ENCODE measurements around the gene TP73.
A peak's percentile ranks its signal among the peaks of the same experiment; 100 is the strongest.

TP73 gene

DNA sequence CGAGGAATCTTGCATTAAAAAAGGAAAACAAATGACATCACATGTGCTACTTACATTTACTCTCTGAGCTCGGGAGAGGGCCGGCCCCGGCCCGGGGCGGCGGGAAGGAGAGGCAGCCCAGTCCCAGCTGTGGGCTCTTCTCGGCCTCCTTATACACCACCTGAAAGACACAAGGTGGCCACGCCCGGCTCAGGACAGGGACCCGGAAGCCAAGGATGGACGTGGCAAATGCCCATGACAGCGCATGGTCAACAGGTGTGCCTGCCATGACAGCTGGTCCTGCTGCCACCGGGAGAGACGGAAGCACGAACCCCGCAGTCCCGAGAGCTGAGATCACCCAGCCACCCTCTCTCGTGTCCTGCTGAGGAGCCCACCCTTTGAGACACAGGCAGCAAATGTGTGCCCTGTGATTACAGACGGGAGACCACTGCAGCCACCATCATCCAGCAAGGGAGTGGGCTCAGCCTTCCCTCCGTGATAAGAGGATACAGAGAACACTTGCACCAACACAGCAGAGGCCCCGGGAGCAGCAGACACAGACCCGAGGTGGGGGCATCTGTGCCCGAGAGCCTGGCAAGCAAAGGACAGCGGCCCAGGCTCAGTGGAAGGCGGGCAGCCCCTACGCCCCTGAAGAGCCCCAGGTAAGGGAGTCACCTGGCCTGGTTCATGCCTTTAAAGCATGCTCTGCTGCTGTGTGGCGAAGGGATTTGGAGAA is 18.8 kb upstream of the TP73 start:
- DNase-seq: no peak

DNA sequence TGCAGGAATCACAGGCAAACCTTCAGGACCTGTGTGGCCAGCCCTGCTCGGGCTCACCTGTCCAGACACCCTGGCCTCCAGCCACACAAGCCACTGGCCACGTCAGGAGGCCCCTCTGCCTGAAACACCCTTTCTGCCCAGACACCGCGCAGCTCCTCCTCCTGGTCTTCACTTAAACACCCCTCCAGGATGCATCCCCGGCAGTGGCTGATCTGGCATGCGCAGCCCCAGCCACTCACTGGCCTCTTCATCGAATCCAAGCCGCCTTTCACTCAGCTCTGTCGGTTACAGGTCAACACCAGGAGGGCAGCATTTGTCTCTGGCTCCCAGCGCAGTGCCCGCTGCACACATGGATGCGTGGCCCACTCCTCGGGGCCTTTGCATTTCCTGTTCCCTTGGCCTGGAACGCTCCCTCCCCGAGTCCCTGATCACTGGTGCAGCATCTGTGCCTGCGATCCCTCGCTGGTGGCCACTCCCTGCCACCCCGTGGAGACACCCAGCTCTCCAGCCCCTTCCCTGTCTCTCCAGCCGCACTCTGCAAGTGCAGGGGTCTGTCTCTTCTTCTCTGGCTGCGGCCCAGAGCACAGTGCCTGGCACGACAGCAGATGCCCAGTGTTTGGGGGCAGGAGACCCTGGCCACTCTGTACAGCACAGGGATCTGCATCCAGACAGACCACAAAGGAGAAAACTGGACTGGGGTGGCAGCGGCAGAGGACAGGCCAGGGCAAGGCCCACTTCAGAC is 18.1 kb upstream of the TP73 start:
- no peak for DNase-seq

DNA sequence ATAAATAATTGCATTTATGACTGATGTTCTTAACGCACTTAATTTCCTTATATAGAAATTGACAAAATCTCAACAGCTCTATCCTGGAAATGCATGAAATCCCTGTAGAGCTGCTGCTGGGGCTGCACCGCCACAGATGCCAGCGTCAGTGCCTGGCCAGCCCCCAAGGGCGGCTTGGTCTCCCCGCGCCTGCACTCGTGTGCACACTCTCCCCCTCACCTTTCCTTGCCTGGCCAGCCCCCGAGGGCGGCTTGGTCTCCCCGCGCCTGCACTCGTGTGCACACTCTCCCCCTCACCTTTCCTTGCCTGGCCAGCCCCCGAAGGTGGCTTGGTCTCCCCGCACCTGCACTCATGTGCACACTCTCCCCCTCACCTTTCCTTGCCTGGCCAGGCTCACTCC is 16.2 kb upstream of the TP73 start:
- DNase-seq: no peak

DNA sequence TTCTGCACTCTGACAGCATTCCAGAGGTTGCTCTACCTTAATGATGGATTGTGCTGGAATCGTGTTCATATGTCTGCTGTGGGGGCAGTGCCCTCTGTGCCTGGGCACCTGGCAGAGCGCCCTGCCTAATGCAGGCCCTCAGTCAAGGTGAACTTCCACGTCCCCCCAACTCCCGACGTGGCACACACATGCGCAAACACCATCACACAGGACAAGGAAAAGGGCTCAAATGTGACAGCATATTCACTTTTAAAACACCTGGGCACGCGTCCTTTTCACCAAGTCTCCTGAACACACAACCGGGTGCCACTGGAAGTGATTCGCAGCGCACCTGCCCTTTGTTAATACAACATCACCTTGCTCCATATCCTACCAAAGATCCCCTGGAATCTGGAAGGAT is 15.8 kb upstream of the TP73 start:
- DNase-seq: no peak

DNA sequence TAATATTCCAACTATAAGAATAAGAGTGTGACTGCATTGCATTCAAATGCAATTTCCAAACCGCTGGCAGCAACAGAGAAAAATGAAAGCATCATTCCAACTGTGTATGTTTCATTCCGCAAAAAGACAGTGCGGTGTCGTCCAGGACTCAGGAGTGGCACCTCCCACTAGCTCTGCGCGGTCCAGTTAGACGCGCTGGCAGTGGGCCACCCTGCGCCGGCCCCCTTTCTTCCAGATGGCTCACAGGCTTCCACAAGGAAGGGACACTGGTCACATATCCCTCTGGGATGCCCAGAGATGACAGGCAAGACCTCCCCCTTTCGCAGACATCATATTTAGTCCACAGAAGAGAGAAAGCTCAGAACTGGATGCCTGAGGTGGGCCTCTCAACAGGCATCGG is 14.3 kb upstream of the TP73 start:
- DNase-seq: no peak

DNA sequence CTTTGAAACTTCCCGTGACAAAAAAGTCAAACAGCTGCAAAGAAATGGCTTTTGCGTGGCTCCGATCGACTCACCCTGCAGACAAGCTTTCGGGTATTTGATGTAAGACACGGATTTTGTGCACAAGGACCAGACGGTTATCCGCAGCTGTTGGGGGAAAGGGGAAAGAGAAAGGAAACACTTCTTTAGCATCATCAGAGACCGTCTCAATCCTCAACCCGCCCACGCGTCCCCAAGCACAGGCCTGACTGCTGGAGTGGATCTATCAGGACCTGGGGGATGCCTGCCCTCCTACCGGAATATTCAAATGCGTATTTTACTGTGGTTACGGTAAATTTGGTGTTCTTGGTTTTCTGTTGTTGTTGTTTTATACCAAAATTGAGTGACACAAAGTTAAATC is 13.6 kb upstream of the TP73 start:
- no peak for DNase-seq

DNA sequence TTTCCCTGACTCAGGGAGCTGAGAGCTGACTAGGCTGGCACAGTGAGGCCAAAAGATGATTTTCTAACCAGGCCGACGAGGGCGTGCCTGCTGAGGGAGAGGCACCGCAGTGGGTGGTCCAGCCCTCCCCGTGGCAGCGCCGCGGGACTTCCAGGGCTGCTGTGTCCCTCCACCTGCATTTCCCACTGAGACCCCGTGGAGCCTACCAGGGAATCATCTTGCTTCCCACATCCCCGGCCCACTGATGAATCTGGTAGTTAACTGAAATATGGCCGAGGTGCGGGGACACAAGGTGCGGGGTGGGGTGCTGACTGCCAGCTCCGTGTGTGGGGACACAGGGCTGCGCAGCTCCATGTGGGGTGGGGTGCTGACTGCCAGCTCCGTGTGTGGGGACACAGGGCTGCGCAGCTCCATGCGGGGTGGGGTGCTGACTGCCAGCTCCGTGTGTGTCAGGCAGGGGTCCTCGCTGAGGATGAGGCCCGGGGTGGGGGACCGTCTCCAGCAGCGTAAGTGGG is 12.9 kb upstream of the TP73 start:
- DNase-seq: no peak

DNA sequence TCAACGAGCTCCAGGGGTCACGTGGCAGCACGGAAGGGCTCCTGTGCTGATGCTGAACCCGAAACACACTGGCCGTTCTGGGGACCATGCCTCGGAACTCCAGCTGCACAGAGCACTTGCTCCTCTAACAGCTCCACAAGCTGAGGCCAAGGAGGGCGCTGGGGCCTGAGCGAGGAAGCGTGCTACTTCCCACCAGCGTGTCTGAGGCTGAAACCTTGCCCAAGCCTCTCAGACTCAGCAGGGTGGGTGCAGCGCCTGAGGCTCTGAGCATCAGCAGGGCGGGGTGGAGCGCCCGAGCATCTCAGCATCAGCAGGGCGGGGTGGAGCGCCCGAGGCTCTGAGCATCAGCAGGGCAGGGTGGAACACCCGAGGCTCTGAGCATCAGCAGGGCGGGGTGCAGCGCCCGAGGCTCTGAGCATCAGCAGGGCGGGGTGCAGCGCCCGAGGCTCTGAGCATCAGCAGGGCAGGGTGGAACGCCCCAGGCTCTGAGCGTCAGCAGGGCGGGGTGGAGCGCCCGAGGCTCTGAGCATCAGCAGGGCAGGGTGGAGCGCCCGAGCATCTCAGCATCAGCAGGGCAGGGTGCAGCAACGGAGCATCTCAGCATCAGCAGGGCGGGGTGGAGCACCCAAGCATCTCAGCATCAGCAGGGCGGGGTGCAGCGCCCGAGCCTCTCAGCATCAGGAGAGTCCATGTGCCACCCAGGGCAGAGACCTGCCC is 12.0 kb upstream of the TP73 start:
- DNase-seq: no peak

DNA sequence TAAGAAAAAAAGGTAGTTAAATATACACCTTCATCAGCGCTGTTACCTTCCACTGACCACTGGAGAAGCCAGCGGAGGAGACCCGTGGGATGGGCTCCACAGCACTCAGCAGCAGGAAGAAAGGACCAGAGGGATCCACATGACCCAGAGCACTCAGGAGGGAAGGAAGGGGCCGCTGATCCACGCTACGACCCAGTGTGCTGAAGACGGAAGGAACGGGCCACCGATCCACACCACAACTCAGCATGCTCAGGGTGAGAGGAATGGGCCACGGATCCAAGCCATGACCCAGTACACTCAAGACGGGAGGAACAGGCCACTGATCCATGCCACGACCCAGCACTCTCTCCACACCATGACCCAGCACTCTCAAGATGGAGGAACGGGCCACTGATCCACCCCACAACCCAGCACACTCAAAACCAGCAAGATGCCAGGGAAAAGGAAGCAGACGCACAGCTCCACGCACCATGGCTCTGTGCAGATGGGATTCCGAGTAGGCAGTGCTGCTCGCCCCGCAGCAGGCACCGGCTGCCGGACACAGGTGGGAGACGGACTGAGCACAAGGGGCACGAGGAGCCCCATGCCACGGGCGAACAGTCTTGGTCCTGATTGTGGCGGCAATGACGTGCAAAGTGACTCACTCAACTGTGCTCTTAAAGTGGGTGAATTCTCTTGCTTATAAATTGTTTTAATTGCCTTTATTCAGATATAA is 11.1 kb upstream of the TP73 start:
- no peak for DNase-seq

DNA sequence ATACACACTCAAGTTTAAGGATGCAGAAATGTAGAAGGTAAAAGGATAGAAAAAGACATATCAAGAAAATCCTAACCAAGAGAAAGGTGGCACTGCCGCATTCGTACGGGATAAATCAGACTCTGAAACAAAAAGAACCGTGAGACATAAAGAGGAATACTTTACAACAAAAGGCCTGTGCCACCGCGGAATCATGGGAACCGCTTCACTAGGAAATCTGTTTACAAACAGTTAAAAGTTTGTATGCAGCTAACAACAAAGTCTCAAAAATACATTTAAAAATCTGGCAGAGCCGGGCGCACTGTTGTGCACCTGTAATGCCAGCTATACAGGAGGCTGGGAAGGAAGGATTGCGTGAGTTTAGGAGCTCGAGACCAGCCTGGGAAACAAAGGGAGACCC is 10.5 kb upstream of the TP73 start:
- no peak for DNase-seq

DNA sequence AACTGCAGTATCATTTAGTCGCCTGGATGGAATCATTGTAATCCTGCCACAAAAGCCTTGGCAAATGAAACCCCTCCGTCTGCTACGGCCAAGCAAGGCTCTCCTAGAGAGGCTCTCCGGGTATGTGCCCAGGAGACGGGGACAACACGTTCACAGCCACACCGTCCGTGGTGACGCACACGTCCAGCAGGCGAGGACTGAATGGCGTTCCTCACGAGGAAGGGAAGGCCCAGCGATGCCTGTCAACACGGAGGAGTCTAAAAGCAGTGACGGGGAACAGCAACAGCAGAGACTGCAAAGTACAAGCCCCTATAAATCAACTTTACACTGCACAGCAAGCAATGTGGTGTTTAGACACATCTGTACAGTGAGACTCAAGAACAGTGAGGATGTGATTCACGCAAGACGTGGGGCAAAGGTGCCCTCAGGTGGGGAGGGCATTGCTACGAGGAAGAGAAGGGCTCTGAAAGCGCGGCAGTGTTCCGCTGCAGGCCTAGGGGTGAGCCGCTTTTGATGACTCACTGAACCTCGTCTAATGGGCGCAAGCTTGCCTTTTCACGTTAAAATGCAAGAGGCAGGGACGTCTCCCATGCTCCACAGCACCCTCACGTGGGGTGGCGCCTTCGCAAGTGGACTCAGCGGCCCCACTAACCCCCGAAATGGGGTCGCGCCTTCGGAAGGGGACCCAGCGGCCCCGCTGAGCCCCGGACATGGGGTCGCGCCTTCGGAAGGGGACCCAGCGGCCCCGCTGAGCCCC is 9.2 kb upstream of the TP73 start:
- no peak for DNase-seq

DNA sequence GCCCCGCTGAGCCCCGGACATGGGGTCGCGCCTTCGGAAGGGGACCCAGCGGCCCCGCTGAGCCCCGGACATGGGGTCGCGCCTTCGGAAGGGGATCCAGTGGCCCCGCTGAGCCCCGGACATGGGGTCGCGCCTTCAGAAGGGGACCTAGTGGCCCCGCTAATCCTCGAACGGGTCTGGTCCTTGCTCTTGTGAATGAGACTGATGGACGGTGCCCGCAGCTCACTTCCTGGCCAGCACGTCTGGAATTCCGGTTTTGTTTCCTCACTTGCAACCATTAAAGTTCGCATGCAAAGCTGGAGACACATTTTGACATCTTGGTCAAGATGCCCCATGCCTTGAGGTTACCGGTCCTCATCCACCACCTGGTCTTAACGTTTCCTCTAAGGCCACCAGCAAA is 8.0 kb upstream of the TP73 start:
- no peak for DNase-seq

DNA sequence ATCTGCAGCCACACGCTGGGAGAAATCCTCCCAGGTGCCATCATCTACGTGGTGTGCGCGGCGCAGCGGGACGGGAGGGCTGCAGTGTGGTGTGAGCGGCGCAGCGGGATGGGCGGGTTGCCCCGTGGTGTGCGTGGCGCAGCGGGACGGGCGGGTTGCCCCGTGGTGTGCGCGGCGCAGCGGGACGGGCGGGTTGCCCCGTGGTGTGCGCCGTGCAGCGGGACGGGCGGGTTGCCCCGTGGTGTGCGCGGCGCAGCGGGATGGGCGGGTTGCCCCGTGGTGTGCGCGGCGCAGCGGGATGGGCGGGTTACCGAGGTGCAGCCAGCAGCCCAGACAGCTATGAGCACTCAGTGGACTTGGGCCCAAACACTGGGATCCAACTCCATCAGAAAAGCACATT is 7.1 kb upstream of the TP73 start:
- DNase-seq: no peak

DNA sequence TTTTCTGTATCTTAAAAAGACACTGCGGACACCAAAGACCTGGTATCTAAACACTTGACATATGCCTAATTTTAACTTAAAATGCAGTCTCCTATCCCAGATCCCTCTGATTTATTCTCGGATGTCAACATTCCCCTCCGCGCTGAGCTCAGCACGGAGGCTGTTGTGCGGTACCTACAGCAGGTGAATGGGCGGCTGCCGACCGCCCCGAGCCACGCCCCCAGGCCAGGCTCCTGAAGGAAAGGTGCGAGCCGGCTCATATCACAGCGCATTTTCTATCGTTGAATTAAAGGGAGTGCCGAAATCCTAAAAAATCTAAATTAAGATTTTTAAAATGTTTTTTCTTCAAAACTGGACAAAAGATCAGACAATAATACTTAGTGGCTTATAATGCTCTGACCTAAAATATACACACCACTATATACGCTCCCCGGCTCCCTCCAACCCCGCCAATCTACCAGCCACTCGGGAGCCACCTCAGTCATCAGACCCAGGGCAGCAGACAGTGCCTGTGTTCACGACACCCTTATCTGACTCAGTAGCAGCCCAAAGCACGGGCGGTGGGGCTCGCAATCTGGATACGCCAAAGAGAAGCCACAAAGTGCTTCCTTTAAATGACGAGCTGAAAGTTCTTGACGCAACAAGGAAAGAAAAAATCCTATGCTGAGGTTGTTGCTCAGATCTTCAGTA is 6.5 kb upstream of the TP73 start:
- no peak for DNase-seq

DNA sequence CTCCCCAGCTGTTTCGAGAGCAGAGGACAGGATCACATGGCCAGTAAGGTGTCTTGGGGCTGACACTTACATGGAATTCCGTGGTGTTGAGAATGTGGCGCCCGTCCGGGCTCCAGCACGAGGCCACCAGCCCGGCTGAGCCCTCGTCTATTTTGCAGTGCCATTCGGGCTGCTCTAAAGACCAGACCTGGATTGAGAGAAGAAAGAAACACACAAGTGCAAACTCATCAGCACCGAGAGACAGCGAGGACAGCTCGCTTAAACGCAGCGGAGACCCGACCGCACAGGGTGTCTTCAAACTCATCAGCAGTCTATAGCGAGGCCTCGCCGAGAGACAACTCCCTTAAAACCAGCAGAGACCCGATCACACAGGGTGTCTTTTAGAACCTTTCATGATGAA is 5.7 kb upstream of the TP73 start:
- DNase-seq: no peak

DNA sequence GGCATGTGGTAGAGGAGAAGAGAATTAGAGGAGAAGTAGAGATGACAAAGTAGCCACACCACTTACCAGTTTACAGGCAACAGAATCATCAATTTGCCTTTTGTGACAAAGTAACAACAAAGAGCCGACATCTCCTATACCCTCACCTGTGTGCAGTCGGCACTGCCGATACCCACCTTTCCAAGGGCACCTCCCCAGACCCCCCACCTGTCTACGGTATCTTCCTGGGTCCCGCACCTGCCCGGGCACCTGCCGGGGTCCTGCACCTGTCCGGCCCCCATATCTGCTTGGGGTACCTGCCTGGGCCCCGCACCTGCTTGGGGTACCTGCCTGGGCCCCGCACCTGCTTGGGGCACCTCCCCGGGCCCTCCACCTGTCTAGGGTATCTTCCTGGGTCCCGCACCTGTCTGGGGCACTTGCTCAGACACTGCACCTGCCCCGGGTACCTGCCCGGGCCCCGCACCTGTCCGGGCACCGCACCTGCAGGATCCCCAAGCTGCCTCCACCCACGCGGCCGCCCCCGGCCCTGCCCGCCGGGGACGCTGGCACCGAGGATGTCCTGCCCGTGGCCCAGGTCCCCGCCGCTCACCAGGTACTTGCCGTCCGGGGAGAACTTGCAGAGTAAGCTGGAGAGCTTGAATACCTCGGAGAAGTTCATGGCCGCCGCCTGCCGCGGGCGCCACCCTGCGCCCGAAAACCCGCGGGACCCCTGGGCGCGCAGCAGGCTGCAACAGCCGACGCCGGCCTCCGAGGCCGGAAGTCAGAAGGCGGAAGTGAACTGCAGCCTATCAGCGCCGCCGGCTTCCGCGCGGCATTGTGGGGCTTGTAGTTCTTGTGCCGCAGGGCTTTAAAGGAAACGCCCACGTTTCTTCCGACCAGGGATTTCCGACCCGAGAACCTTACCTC is 2.7 kb upstream of the TP73 start, which contains the start of gene WRAP73:
Gene WRAP73, minus strand, starts transcription at position 762 of the 906 bp plus-strand sequence. Its CDS starts 104 bp downstream, at position 658.
- DNase-seq: peak in 55 of 56 donors; percentile 18 to 91 (median 66)

DNA sequence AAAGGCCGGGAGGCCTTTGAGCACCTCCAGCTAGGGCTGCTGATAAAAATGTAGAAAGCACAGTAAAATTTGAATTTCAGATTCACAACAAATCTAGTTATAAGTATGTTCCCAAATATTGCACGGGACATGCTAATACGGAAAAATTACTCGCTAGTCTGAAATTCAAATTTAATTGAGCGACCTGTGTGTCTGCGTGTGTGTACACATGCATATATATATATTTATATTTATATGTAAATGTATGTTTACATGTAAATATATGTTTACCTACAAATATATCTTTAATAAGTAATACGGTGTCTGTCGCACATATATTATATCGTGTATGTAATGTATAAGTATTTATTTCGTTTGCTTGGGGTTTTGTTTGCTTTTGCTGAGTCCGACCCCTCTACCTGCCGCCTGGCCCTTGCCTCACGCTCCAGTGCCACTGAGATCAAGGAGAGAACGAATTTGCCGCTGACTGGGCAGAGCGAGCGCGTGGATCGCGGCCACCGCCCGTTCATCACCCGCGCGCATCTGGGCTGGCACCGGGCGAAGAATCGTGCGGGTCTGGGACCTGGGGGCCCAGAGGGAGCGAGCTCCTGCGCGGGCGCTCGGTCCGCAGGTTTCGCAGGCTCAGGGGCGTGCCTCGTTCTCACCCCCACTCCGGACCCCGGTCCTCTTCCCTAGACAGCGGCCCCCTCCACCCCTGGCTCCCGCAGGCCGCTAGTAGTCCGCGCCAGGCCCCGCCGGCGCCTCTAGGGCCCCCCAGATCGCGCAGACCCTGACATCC is 1.9 kb upstream of the TP73 start:
- no peak for DNase-seq

Data from amygdala (tissue), 56 donors.